ENCODE measurements around the gene KLK6. TPM values are rescaled to one million over a fixed set of nuclear protein-coding genes. Genes with fewer than 3 reads are reported as not detected.

KLK6 gene
- total RNA-seq, 2 experiments from 2014 or later, result not detected

DNA sequence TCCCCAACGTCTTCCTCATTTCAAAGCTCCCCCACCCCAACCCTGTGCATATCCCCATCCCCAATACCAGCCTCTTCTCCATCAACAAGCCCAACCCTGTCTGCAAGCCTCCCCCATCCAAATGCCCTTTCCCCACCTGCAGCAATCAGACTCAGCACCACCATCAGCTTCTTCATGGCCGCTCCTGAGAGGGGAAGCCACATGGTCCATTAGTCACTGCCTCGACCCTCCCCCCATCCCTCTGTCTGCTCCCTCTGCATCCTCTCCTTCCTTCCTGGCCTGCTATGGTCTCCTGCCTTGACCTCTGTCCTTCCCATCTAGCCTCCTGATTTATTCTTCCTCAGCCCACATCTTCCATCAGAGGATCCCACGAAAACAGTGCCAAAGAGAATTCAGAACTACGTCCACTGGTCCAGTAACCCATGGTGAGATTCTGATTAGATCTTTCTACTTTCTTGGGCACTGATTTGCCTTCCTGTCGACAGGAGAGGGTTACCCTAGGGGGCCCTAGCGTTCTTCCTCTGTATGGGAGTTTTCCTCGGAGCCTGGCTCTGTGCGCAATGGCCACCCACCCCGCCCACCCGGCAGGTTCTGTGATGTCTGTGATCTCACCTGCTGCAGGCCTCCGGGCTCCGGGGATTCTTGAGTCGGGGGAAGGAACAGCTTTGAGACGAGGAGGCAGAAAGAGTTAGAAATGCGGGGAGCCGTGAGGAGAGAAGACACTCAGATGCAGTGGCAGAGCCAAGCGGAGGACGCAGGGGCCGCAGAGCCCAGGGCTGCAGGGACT lies 1.3 kb downstream of the KLK6 start:
- CTCF ChIA-PET, result no interaction called here
- Mint-ChIP-seq H3K4me1 (ENCODE audit: low read depth) (no peaks in the 10 kb centered on the region), H3K27ac (no peak overlapping the region), H3K27me3 (ENCODE audit: low read depth) (peaks cover 4% of the 10 kb centered on the region), H3K4me3 (no peak overlapping the region), H3K36me3 (ENCODE audit: low read depth) (no peaks in the 10 kb centered on the region), H3K9me3 (ENCODE audit: insufficient read depth) (no peaks in the 10 kb centered on the region)
- POLR2A ChIA-PET, result no interaction called here
- DNase-seq (no peak), ATAC-seq (no peak)

DNA sequence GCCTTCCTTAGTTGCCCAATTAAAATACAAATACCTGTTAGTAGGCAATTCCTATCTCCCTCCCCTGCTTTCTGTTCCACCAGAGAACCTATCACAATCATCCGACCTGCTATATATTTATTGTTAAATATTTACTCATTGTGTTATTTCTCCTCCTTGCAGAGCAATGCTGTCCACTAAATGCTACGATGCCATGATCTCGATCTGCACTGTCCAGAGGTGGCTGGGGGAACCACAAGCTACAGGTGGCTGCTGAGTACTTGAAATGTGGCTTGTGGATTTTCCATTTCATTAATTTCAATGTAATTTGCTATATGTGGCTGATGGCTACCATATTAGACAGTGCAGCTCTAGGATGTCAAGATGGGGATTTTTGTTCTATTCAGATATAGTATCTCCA lies 5.1 kb downstream of the KLK6 start:
- H3K4me1 Mint-ChIP-seq (ENCODE audit: low read depth), result no peaks in the 10 kb centered on the region
- ATAC-seq (no peak), DNase-seq (no peak)
- H3K36me3 Mint-ChIP-seq (ENCODE audit: low read depth), result no peaks in the 10 kb centered on the region
- ChIA-PET POLR2A (no interaction called here), CTCF (no interaction called here)
- H3K27me3 Mint-ChIP-seq (ENCODE audit: low read depth), result no peaks in the 10 kb centered on the region
- no peak overlapping the region for H3K27ac Mint-ChIP-seq
- H3K9me3 Mint-ChIP-seq (ENCODE audit: insufficient read depth), result no peaks in the 10 kb centered on the region
- H3K4me3 Mint-ChIP-seq, result no peak overlapping the region

DNA sequence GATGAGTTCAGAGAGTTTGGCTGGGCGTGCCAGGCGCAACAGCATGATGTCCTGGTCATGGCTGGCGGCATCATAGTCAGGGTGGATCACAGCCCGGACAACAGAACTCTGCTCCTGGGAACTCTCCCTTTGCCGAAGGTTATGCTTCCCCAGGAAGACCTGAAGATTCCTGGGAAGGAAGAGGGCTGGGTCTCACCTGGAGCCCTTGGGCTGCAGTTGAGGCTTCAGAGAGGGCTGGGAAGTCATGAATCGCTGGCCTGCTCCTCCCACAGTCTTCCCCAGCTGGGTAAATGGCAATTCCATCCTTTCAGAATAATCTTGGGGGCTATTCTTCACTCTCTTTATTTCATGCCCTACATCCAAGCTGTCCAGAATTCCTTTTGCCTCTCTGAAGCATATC lies 6.0 kb downstream of the KLK6 start:
- ChIA-PET CTCF (no interaction called here), POLR2A (no interaction called here)

DNA sequence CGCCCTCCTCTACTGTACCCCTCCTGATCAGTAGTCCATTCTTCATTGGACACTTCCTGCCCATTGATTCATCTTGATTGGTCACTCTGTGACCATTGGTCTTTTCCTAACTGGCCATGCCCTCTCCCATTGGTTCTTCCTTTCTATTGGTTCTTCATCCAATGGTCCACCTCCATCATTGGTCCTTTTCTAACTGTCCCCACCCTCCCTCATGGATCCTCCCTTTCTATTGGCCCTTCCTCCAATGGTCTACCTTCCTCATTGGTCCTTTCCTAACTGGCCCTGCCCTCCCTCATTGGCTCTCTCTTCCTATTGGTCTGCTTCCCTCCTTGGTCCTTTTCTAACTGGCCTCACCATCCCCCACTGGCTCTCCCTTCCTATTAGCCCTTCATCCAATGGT lies 7.1 kb downstream of the KLK6 start:
- CTCF ChIA-PET, result no interaction called here
- H3K9me3 Mint-ChIP-seq (ENCODE audit: insufficient read depth), result no peaks in the 10 kb centered on the region
- no peak for ATAC-seq

More for the DNA sequence above, 6.0 kb downstream of the KLK6 start:
- Mint-ChIP-seq H3K4me1 (ENCODE audit: low read depth) (no peaks in the 10 kb centered on the region), H3K9me3 (ENCODE audit: insufficient read depth) (no peaks in the 10 kb centered on the region), H3K4me3 (no peak overlapping the region), H3K27me3 (ENCODE audit: low read depth) (no peaks in the 10 kb centered on the region), H3K27ac (no peak overlapping the region), H3K36me3 (ENCODE audit: low read depth) (no peaks in the 10 kb centered on the region)
- DNase-seq (no peak), ATAC-seq (no peak)

DNA sequence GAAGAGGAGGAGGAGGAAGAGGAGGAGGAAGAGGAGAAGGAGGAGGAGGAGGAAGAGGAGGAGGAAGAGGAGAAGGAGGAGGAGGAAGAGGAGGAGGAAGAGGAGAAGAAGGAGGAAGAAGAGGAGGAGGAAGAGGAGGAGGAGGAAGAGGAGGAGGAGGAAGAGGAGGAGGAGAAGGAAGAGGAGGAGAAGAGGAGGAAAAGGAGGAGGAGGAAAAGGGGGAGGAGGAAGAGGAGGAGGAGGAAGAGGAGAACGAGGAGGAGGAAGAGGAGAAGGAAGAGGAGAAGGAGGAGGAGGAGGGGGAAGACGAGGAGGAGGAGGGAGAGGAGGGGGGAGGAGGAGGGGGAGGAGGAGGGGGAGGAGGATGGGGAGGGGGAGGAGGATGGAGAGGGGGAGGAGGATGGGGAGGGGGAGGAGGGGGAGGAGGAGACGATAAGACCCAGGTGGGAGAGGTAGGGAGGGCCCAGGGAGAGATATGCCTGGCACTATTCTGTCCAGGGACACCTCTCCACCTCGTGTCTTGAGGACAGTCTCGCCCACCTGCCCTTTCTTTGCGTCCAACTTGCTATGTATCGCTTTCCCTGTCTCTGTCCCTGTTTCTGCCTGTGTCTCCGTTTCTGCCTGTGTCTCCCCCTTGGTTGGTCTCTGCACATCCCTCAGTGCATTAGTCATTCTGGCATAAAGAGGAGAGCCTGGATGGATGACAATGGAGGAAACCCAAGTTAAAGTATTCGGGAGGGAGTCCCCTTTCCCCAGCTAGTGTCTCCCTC lies 9.5 kb downstream of the KLK6 start:
- ChIA-PET POLR2A (no interaction called here), CTCF (no interaction called here)
- Mint-ChIP-seq H3K27ac (no peak overlapping the region), H3K27me3 (ENCODE audit: low read depth) (peaks cover 5% of the 10 kb centered on the region), H3K36me3 (ENCODE audit: low read depth) (no peaks in the 10 kb centered on the region), H3K4me1 (ENCODE audit: low read depth) (no peaks in the 10 kb centered on the region), H3K9me3 (ENCODE audit: insufficient read depth) (no peaks in the 10 kb centered on the region), H3K4me3 (no peak overlapping the region)
- DNase-seq (no peak), ATAC-seq (no peak)

More for the DNA sequence above, 7.1 kb downstream of the KLK6 start:
- no peaks in the 10 kb centered on the region for H3K36me3 Mint-ChIP-seq (ENCODE audit: low read depth)
- H3K4me1 Mint-ChIP-seq (ENCODE audit: low read depth), result no peaks in the 10 kb centered on the region
- no peak overlapping the region for H3K27ac Mint-ChIP-seq
- DNase-seq, result no peak
- H3K27me3 Mint-ChIP-seq (ENCODE audit: low read depth), result peaks cover 5% of the 10 kb centered on the region
- POLR2A ChIA-PET, result no interaction called here
- H3K4me3 Mint-ChIP-seq, result no peak overlapping the region

DNA sequence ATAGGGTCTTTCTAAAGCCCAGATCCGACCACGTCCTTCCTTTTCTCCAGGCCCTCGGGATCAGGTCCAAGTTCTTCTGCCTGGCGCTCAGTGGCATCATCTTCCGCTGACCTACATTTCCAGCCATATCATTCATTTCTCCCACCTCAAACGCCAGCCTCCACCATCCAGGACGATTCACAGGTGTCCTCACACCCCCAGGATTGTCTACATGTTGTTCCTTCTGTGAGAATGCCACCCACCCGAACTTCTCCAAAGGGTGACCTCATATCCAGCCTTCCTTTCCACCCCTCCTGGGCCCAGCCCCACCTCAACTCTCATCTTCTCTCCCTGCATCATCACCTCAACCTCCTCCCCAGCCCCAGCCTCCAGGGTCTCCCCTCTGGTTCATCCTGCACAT lies 11.8 kb downstream of the KLK6 start:
- Mint-ChIP-seq H3K27me3 (ENCODE audit: low read depth) (peaks cover 5% of the 10 kb centered on the region), H3K4me1 (ENCODE audit: low read depth) (no peaks in the 10 kb centered on the region), H3K9me3 (ENCODE audit: insufficient read depth) (no peaks in the 10 kb centered on the region), H3K27ac (no peak overlapping the region), H3K36me3 (ENCODE audit: low read depth) (no peaks in the 10 kb centered on the region), H3K4me3 (no peak overlapping the region)
- POLR2A ChIA-PET, result no interaction called here
- ATAC-seq (no peak), DNase-seq (no peak)
- CTCF ChIA-PET, result no interaction called here

DNA sequence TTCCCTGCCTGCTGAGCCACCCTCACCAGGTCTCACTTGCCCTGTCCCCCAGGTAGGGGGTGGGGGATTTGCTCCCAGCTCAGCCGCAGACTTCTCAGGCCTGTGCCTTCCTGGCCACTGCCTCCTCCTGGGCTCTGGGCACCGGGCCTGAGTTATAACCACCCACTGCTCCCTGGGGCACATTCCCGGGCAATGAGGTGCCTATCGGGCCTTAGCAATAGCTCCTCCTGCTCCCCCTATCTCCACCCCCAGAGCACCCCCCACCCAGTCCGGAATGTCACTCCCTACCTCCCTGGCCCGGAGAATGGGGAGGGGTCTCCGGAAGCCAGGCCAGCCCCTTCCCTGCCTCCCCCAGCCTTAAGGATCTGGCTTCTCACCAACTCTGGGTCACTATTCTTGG lies 16.5 kb downstream of the KLK6 start, which contains the start of gene KLK5:
TSS of gene KLK5 (minus strand) at position 129 of the 400 bp plus-strand sequence. CDS start 381 bp downstream, outside the sequence.
- POLR2A ChIA-PET, result no interaction called here
- no peak within 1 kb of the TSS for H3K27ac Mint-ChIP-seq
- no peak within 1 kb of the TSS for H3K4me3 Mint-ChIP-seq
- DNase-seq (no peak), ATAC-seq (no peak)
- H3K4me1 Mint-ChIP-seq (ENCODE audit: low read depth), result no peaks in the 10 kb centered on the region
- no peaks in the 10 kb centered on the region for H3K9me3 Mint-ChIP-seq (ENCODE audit: insufficient read depth)
- H3K36me3 Mint-ChIP-seq (ENCODE audit: low read depth), result no peaks in the 10 kb centered on the region
- CTCF ChIA-PET, result no interaction called here
- peaks cover 5% of the 10 kb centered on the region for H3K27me3 Mint-ChIP-seq (ENCODE audit: low read depth)

DNA sequence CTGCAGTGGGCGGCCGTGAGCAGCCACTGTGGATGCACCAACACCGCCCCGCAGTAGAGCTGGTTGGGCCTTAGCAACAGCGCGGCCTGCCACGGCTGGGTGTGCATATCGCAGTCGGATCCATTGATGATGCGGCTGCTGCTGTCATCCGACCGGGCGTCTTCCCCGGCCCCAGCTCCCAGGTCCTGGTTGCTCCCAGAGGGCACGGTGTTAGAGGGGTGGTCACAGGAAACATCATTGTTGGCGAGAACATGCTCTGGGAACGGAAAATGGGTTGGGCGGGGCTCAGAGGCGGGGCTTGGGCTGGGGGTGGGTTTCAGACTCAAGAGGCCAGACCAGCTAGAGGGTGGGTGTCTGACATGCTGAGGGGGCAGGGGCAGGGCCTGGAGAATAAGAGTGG lies 19.5 kb downstream of the KLK6 start:
- Mint-ChIP-seq H3K9me3 (ENCODE audit: insufficient read depth) (no peaks in the 10 kb centered on the region), H3K27me3 (ENCODE audit: low read depth) (peaks cover 3% of the 10 kb centered on the region), H3K4me3 (no peak overlapping the region), H3K4me1 (ENCODE audit: low read depth) (no peaks in the 10 kb centered on the region), H3K27ac (no peak overlapping the region), H3K36me3 (ENCODE audit: low read depth) (no peaks in the 10 kb centered on the region)
- ATAC-seq (no peak), DNase-seq (no peak)
- POLR2A ChIA-PET, result no interaction called here
- CTCF ChIA-PET, result no interaction called here

DNA sequence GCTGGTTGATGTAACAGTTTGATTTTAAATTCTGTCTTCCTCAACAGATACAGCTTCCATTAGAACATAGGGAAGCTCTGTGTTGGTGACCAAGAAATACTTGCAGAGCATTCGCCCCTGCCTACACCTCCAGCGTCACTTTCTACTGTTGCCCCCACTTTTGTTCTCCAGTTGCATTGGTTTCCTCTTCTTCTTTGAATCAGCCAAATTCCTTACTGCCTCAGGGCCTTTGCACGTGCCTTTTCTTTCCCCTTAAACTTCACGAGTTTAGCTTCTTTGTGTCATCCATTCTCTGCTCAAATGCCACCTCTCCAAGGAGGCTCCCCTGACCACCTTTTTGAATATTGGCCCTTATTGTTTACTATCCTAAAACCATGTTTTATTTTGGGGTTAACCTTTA lies 22.3 kb downstream of the KLK6 start:
- CTCF ChIA-PET, result no interaction called here
- Mint-ChIP-seq H3K9me3 (ENCODE audit: insufficient read depth) (no peaks in the 10 kb centered on the region), H3K27me3 (ENCODE audit: low read depth) (peaks cover 3% of the 10 kb centered on the region), H3K4me3 (no peak overlapping the region), H3K36me3 (ENCODE audit: low read depth) (no peaks in the 10 kb centered on the region), H3K4me1 (ENCODE audit: low read depth) (no peaks in the 10 kb centered on the region), H3K27ac (no peak overlapping the region)
- ATAC-seq, result no peak
- POLR2A ChIA-PET, result no interaction called here
- DNase-seq, result no peak

DNA sequence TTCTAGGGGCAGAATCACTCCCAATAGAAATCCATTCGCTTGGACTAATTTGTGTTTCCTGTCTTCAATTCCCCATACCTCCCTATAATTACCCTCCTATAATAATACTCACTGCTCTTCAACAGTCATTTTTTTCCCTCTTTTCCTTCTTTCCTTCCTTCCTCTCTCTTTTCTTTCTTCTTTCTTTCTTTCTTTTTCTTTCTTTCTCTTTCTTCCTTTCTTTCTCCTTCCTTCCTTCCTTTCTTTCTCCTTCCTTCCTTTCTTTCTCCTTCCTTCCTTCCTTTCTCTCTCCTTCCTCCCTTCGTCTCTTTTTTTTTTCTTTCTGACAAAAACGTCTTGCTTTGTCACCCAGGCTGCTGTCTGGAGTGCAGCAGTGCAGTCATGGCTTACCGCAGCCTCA lies 24.6 kb downstream of the KLK6 start:
- ATAC-seq (no peak), DNase-seq (no peak)
- H3K4me1 Mint-ChIP-seq (ENCODE audit: low read depth), result no peaks in the 10 kb centered on the region
- H3K9me3 Mint-ChIP-seq (ENCODE audit: insufficient read depth), result no peaks in the 10 kb centered on the region
- CTCF ChIA-PET, result no interaction called here
- POLR2A ChIA-PET, result no interaction called here
- peaks cover 3% of the 10 kb centered on the region for H3K27me3 Mint-ChIP-seq (ENCODE audit: low read depth)
- H3K4me3 Mint-ChIP-seq, result no peak overlapping the region
- no peak overlapping the region for H3K27ac Mint-ChIP-seq
- no peaks in the 10 kb centered on the region for H3K36me3 Mint-ChIP-seq (ENCODE audit: low read depth)

DNA sequence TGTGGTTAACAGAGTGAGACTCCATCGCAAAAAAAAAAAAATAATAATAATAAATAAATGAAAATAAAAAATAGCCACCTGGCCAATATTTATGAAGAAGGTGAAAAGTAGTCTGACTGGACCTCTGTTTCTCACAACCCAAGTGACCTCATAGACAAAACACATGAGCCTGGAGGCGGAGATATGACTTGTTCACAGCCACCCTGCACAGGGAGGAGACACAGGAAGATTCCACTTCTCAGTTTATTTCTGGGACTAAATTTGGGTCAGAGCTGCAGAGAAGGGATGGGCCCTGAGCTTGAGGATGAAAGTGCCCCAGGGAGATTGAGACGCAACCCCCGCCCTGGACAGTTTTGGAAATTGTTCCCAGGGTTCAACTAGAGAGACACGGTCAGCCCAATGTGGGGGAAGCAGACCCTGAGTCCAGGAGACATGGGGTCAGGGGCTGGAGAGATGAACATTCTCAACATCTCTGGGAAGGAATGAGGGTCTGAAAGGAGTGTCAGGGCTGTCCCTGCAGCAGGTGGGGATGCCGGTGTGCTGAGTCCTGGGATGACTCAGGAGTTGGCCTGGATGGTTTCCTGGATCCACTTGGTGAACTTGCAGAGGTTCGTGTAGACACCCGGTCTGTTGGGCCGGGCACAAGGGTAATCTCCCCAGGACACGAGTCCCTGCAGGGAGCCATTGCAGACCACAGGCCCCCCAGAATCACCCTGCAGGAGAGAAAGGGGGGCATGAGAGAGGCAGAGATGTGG lies 26.1 kb downstream of the KLK6 start:
- ChIA-PET POLR2A (no interaction called here), CTCF (no interaction called here)
- H3K4me3 Mint-ChIP-seq, result no peak overlapping the region
- DNase-seq (no peak), ATAC-seq (no peak)
- no peaks in the 10 kb centered on the region for H3K9me3 Mint-ChIP-seq (ENCODE audit: insufficient read depth)
- no peaks in the 10 kb centered on the region for H3K4me1 Mint-ChIP-seq (ENCODE audit: low read depth)
- H3K36me3 Mint-ChIP-seq (ENCODE audit: low read depth), result no peaks in the 10 kb centered on the region
- H3K27me3 Mint-ChIP-seq (ENCODE audit: low read depth), result peaks cover 3% of the 10 kb centered on the region
- H3K27ac Mint-ChIP-seq, result no peak overlapping the region

DNA sequence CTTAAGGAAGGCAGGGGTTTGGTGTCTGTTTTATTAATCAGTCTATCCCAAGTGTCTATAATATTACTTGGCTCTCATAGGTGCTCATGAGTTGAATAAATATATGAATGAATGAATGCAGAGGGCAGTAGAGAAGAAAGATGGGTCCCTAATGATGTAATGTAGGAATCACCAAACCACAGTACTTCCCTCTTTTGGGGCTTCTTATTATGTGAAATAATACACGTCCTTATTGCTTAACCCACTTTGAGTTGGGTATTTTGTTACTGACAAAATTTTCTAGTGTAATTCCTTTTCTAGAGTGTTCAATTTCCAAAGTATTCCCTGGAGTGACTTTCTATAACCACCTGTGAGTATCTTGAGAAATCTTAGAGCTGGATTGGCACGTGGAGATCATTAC lies 29.8 kb downstream of the KLK6 start:
- ATAC-seq, result no peak
- H3K9me3 Mint-ChIP-seq (ENCODE audit: insufficient read depth), result no peaks in the 10 kb centered on the region
- DNase-seq, result no peak
- H3K27ac Mint-ChIP-seq, result no peak overlapping the region
- H3K36me3 Mint-ChIP-seq (ENCODE audit: low read depth), result no peaks in the 10 kb centered on the region
- ChIA-PET POLR2A (no interaction called here), CTCF (no interaction called here)
- no peaks in the 10 kb centered on the region for H3K4me1 Mint-ChIP-seq (ENCODE audit: low read depth)
- H3K4me3 Mint-ChIP-seq, result no peak overlapping the region
- H3K27me3 Mint-ChIP-seq (ENCODE audit: low read depth), result no peaks in the 10 kb centered on the region
